GM23338 (cell line): Measurements from ENCODE around the gene SH3D19. TPM values are rescaled to one million over a fixed set of nuclear protein-coding genes. Genes with fewer than 3 reads are reported as not detected.

Experiments
- ATAC-seq: fragments of 200-7000 bp; cut with Tn5 transposase; 3 replicates; pipeline ENCODE4 v1.9.1; 2020
- DNase-seq: peaks from one replicate; pipeline ENCODE4 v3.0.0-alpha.2; 2015; ENCODE audit warnings: low spot score
- H2AFZ ChIP-seq: fragments of 200-600 bp; sonication (generic); 2 replicates; pipeline ENCODE4 v1.8.0; 2016; ENCODE audit warnings: antibody characterized with exemption, mild to moderate bottlenecking, moderate library complexity
- H3F3A ChIP-seq: fragments of 200-600 bp; sonication (generic); replicated peaks from 2 replicates; pipeline ENCODE4 v1.8.0; 2017; ENCODE audit warnings: antibody characterized with exemption, mixed run types, low read depth
- H3K27ac ChIP-seq: fragments of 200-600 bp; sonication (generic); 2 replicates; pipeline ENCODE4 v1.6.1; 2016; ENCODE audit warnings: low read depth
- H3K27me3 ChIP-seq: fragments of 200-600 bp; sonication (generic); 2 replicates; pipeline ENCODE4 v1.8.0; 2016; ENCODE audit warnings: mild to moderate bottlenecking, mixed run types, moderate library complexity; ENCODE audit not compliant: insufficient read depth
- H3K36me3 ChIP-seq: fragments of 200-600 bp; sonication (generic); 2 replicates; pipeline ENCODE4 v1.8.0; 2016; ENCODE audit warnings: mild to moderate bottlenecking; ENCODE audit not compliant: insufficient read depth
- H3K4me1 ChIP-seq: fragments of 200-600 bp; sonication (generic); 2 replicates; pipeline ENCODE4 v1.8.0; 2016; ENCODE audit warnings: mild to moderate bottlenecking, moderate library complexity; ENCODE audit not compliant: insufficient read depth
- H3K4me2 ChIP-seq: fragments of 200-600 bp; sonication (generic); 2 replicates; pipeline ENCODE4 v1.7.1; 2017; ENCODE audit warnings: mixed run types
- H3K4me3 ChIP-seq: fragments of 200-600 bp; sonication (generic); 2 replicates; pipeline ENCODE4 v1.6.1; 2016; ENCODE audit warnings: mixed run types
- H3K79me2 ChIP-seq: fragments of 200-600 bp; sonication (generic); replicated peaks from 2 replicates; pipeline ENCODE4 v1.8.0; 2017; ENCODE audit warnings: mild to moderate bottlenecking; ENCODE audit not compliant: insufficient read depth
- H3K9me2 ChIP-seq: fragments of 200-600 bp; sonication (generic); 2 replicates; pipeline ENCODE4 v1.8.0; 2017; ENCODE audit not compliant: insufficient read depth
- H4K20me1 ChIP-seq: fragments of 200-600 bp; sonication (generic); replicated peaks from 2 replicates; pipeline ENCODE4 v1.8.0; 2017; ENCODE audit warnings: mild to moderate bottlenecking; ENCODE audit not compliant: insufficient read depth
- H3K27ac Mint-ChIP-seq: 2 replicates; pipeline ENCODE4 v1.8.0; 2020; ENCODE audit warnings: inconsistent platforms, mild to moderate bottlenecking, moderate library complexity, mixed read lengths
- H3K27me3 Mint-ChIP-seq: 3 replicates; pipeline ENCODE4 v1.8.0; 2022; ENCODE audit warnings: low read depth, mild to moderate bottlenecking, moderate library complexity, mixed read lengths, inconsistent platforms; ENCODE audit not compliant: insufficient read depth, poor library complexity
- H3K36me3 Mint-ChIP-seq: 3 replicates; pipeline ENCODE4 v1.8.0; 2021; ENCODE audit warnings: low read depth, mild to moderate bottlenecking, inconsistent platforms, moderate library complexity, mixed read lengths
- H3K4me1 Mint-ChIP-seq: 3 replicates; pipeline ENCODE4 v1.8.0; 2020; ENCODE audit warnings: mild to moderate bottlenecking, inconsistent platforms, mixed read lengths
- H3K4me3 Mint-ChIP-seq: 3 replicates; pipeline ENCODE4 v1.8.0; 2021; ENCODE audit warnings: moderate library complexity, mild to moderate bottlenecking, inconsistent platforms, mixed read lengths
- H3K9me3 Mint-ChIP-seq: 3 replicates; pipeline ENCODE4 v1.8.0; 2020; ENCODE audit warnings: moderate library complexity, mild to moderate bottlenecking, inconsistent platforms, mixed read lengths
- CREB1 ChIP-seq: fragments of 250-450 bp; sonication (Bioruptor Pico); IDR thresholded peaks from 2 replicates; pipeline ENCODE4 v1.5.0; 2020; ENCODE audit warnings: low read depth, mild to moderate bottlenecking, moderate library complexity
- CTCF ChIP-seq, 2 experiments: fragments of 200-600 bp in 1 of 2; sonication (generic) in 1 of 2; conservative IDR thresholded peaks; 2 replicates each; pipeline versions ENCODE4 v1.5.1 to v1.6.1; 2016 to 2017; ENCODE audit warnings: antibody characterized with exemption in 2 of 2, low read depth in 2 of 2, mild to moderate bottlenecking in 2 of 2, moderate library complexity in 1 of 2
- ETS1 ChIP-seq: IDR thresholded peaks from 2 replicates; pipeline ENCODE4 v1.6.1; 2016; ENCODE audit warnings: antibody characterized with exemption
- EZH2 ChIP-seq: fragments of 200-600 bp; sonication (generic); IDR thresholded peaks from one replicate; pipeline ENCODE4 v1.8.0; 2017; ENCODE audit warnings: antibody characterized with exemption, mild to moderate bottlenecking, low read depth; ENCODE audit not compliant: unreplicated experiment
- EZH2phosphoT487 ChIP-seq: fragments of 200-600 bp; sonication (generic); IDR thresholded peaks from one replicate; pipeline ENCODE4 v1.8.1; 2018; ENCODE audit warnings: antibody characterized with exemption; ENCODE audit not compliant: unreplicated experiment
- JUNB ChIP-seq: IDR thresholded peaks from one replicate; pipeline ENCODE4 v1.6.1; 2016; ENCODE audit warnings: antibody characterized with exemption; ENCODE audit not compliant: unreplicated experiment
- NANOG ChIP-seq: IDR thresholded peaks from 2 replicates; pipeline ENCODE4 v1.6.1; 2016; ENCODE audit warnings: antibody characterized with exemption, borderline replicate concordance
- POLR2AphosphoS5 ChIP-seq: IDR thresholded peaks from 2 replicates; pipeline ENCODE4 v1.6.1; 2016; ENCODE audit warnings: antibody characterized with exemption, low read depth
- STAT1 ChIP-seq: IDR thresholded peaks from one replicate; pipeline ENCODE4 v1.6.1; 2016; ENCODE audit warnings: antibody characterized with exemption; ENCODE audit not compliant: unreplicated experiment
- ZNF114 ChIP-seq: fragments of 250-450 bp; sonication (Bioruptor Pico); IDR thresholded peaks from 2 replicates; pipeline ENCODE4 v1.5.0; 2020; ENCODE audit warnings: mild to moderate bottlenecking, moderate library complexity
- ZNF331 ChIP-seq: fragments of 250-450 bp; sonication (Bioruptor Pico); IDR thresholded peaks from 2 replicates; pipeline ENCODE4 v1.5.0; 2020; ENCODE audit warnings: low read depth, mild to moderate bottlenecking, moderate library complexity
- polyA plus RNA-seq: library from polyadenylated mRNA; unstranded; fragments of >200 nt; fragmentation: Nextera tagmentation; extraction: Ambion mirVana; gene quantifications from 2 replicates; pipeline ENCODE4 v1.2.1, GENCODE V29; 2016
- total RNA-seq: library from RNA; depleted of rRNA; stranded (reverse); fragments of >200 nt; shearing (Covaris generic); gene quantifications from 2 replicates; pipeline ENCODE4 v1.2.3, GENCODE V29; 2014
- TF ChIP-seq, protein P1 (sequence below): fragments of 250-450 bp; sonication (Bioruptor Pico); IDR thresholded peaks from 2 replicates; pipeline ENCODE4 v1.5.0; 2020; ENCODE audit warnings: mild to moderate bottlenecking, moderate library complexity
- TF ChIP-seq, protein P2 (sequence below): IDR thresholded peaks from one replicate; pipeline ENCODE4 v1.6.1; 2018; ENCODE audit warnings: antibody characterized with exemption; ENCODE audit not compliant: unreplicated experiment

Gene SH3D19
- total and polyA plus RNA-seq, 2 experiments from 2014 or later, result 25.3 to 57.4 TPM

- ATAC-seq (no peak), DNase-seq (no peak)
- H3K4me2 ChIP-seq, result no peak overlapping the region
- TF ChIP-seq CREB1 (CRISPR knock-in tag) (no peak), EZH2 (no peak), NANOG (no peak), ETS1 (no peak), EZH2phosphoT487 (no peak), CTCF (conservative IDR thresholded peaks at IDR 0.05; ENCODE audit: low read depth in 2 of 2) (no peak), STAT1 (no peak), POLR2AphosphoS5 (no peak), ZNF114 (CRISPR knock-in tag) (no peak), ZNF331 (CRISPR knock-in tag) (no peak), JUNB (no peak)
- TF ChIP-seq, protein P1, sequence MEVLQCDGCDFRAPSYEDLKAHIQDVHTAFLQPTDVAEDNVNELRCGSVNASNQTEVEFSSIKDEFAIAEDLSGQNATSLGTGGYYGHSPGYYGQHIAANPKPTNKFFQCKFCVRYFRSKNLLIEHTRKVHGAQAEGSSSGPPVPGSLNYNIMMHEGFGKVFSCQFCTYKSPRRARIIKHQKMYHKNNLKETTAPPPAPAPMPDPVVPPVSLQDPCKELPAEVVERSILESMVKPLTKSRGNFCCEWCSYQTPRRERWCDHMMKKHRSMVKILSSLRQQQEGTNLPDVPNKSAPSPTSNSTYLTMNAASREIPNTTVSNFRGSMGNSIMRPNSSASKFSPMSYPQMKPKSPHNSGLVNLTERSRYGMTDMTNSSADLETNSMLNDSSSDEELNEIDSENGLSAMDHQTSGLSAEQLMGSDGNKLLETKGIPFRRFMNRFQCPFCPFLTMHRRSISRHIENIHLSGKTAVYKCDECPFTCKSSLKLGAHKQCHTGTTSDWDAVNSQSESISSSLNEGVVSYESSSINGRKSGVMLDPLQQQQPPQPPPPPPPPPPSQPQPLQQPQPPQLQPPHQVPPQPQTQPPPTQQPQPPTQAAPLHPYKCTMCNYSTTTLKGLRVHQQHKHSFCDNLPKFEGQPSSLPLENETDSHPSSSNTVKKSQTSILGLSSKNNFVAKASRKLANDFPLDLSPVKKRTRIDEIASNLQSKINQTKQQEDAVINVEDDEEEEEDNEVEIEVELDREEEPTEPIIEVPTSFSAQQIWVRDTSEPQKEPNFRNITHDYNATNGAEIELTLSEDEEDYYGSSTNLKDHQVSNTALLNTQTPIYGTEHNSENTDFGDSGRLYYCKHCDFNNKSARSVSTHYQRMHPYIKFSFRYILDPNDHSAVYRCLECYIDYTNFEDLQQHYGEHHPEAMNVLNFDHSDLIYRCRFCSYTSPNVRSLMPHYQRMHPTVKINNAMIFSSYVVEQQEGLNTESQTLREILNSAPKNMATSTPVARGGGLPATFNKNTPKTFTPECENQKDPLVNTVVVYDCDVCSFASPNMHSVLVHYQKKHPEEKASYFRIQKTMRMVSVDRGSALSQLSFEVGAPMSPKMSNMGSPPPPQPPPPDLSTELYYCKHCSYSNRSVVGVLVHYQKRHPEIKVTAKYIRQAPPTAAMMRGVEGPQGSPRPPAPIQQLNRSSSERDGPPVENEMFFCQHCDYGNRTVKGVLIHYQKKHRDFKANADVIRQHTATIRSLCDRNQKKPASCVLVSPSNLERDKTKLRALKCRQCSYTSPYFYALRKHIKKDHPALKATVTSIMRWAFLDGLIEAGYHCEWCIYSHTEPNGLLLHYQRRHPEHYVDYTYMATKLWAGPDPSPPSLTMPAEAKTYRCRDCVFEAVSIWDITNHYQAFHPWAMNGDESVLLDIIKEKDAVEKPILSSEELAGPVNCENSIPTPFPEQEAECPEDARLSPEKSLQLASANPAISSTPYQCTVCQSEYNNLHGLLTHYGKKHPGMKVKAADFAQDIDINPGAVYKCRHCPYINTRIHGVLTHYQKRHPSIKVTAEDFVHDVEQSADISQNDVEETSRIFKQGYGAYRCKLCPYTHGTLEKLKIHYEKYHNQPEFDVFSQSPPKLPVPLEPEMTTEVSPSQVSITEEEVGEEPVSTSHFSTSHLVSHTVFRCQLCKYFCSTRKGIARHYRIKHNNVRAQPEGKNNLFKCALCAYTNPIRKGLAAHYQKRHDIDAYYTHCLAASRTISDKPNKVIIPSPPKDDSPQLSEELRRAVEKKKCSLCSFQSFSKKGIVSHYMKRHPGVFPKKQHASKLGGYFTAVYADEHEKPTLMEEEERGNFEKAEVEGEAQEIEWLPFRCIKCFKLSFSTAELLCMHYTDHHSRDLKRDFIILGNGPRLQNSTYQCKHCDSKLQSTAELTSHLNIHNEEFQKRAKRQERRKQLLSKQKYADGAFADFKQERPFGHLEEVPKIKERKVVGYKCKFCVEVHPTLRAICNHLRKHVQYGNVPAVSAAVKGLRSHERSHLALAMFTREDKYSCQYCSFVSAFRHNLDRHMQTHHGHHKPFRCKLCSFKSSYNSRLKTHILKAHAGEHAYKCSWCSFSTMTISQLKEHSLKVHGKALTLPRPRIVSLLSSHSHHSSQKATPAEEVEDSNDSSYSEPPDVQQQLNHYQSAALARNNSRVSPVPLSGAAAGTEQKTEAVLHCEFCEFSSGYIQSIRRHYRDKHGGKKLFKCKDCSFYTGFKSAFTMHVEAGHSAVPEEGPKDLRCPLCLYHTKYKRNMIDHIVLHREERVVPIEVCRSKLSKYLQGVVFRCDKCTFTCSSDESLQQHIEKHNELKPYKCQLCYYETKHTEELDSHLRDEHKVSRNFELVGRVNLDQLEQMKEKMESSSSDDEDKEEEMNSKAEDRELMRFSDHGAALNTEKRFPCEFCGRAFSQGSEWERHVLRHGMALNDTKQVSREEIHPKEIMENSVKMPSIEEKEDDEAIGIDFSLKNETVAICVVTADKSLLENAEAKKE, result no peak
- TF ChIP-seq, protein P2, sequence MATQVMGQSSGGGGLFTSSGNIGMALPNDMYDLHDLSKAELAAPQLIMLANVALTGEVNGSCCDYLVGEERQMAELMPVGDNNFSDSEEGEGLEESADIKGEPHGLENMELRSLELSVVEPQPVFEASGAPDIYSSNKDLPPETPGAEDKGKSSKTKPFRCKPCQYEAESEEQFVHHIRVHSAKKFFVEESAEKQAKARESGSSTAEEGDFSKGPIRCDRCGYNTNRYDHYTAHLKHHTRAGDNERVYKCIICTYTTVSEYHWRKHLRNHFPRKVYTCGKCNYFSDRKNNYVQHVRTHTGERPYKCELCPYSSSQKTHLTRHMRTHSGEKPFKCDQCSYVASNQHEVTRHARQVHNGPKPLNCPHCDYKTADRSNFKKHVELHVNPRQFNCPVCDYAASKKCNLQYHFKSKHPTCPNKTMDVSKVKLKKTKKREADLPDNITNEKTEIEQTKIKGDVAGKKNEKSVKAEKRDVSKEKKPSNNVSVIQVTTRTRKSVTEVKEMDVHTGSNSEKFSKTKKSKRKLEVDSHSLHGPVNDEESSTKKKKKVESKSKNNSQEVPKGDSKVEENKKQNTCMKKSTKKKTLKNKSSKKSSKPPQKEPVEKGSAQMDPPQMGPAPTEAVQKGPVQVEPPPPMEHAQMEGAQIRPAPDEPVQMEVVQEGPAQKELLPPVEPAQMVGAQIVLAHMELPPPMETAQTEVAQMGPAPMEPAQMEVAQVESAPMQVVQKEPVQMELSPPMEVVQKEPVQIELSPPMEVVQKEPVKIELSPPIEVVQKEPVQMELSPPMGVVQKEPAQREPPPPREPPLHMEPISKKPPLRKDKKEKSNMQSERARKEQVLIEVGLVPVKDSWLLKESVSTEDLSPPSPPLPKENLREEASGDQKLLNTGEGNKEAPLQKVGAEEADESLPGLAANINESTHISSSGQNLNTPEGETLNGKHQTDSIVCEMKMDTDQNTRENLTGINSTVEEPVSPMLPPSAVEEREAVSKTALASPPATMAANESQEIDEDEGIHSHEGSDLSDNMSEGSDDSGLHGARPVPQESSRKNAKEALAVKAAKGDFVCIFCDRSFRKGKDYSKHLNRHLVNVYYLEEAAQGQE, result no peak
- H3F3A ChIP-seq, result no peaks in the 10 kb centered on the region
- Mint-ChIP-seq H3K27ac (no peak overlapping the region), H3K36me3 (peaks cover 30% of the 10 kb centered on the region), H3K9me3 (no peaks in the 10 kb centered on the region), H3K27me3 (peaks cover 1% of the 10 kb centered on the region), H3K4me3 (no peak overlapping the region), H3K4me1 (peaks cover 2% of the 10 kb centered on the region; the same call in 2 of the 3 replicates)
- no peaks in the 10 kb centered on the region for H3K9me2 ChIP-seq
- no peaks in the 10 kb centered on the region for H3K79me2 ChIP-seq
- H3K27me3 ChIP-seq, result no peaks in the 10 kb centered on the region
- H2AFZ ChIP-seq, result no peak overlapping the region
- H3K36me3 ChIP-seq, result peaks cover 18% of the 10 kb centered on the region
- H3K27ac ChIP-seq, result no peak overlapping the region
- H3K4me3 ChIP-seq, result no peak overlapping the region
- peaks cover 8% of the 10 kb centered on the region; the same call in 1 of the 2 replicates for H3K4me1 ChIP-seq
- H4K20me1 ChIP-seq, result no peaks in the 10 kb centered on the region
Measured at GRCh38 chr4:151142758-151143157, 182.6 kb downstream of the SH3D19 start.
